Peyer's patch (tissue), 4 donors: ENCODE data around the gene MAGEC2. TPM values are rescaled to one million over a fixed set of nuclear protein-coding genes. Genes with fewer than 3 reads are reported as not detected.

Experiments used
- DNase-seq, 3 donors: peaks; one replicate each; pipeline ENCODE4 v3.0.0-alpha.2; 2017 to 2019
- H3K27ac ChIP-seq, 4 donors: fragments of 200-600 bp; sonication (generic); one replicate each; pipeline ENCODE4 v1.5.1; 2016 to 2019
- H3K27me3 ChIP-seq, 2 donors: fragments of 200-600 bp; sonication (generic); one replicate each; pipeline ENCODE4 v1.5.1; 2019
- H3K36me3 ChIP-seq, 3 donors: fragments of 200-600 bp; sonication (generic); one replicate each; pipeline ENCODE4 v1.5.1; 2016 to 2019
- H3K4me1 ChIP-seq, 4 donors: fragments of 200-600 bp; sonication (generic); one replicate each; pipeline ENCODE4 v1.5.1; 2016 to 2019
- H3K4me3 ChIP-seq, 4 donors: fragments of 200-600 bp; sonication (generic); 1 replicate in 3 of 4; 2 replicates in 1 of 4; pipeline ENCODE4 v1.5.1; 2016 to 2019; ENCODE audit warnings: mild to moderate bottlenecking in 1 of 4
- H3K9me3 ChIP-seq, 4 donors: fragments of 200-600 bp; sonication (generic); one replicate each; pipeline ENCODE4 v1.5.1; 2016 to 2019; ENCODE audit warnings: mild to moderate bottlenecking in 1 of 4
- CTCF ChIP-seq, 6 experiments: fragments of 450-650 bp in 4 of 6; fragments of 200-600 bp in 2 of 6; sonication (generic) in 1 of 6; IDR thresholded peaks; one replicate each; pipeline ENCODE4 v1.5.1; 2017 to 2019; ENCODE audit warnings: antibody characterized with exemption in 6 of 6, mild to moderate bottlenecking in 3 of 6, moderate library complexity in 1 of 6
- POLR2A ChIP-seq, 2 donors: fragments of 450-650 bp; IDR thresholded peaks; one replicate each; pipeline ENCODE4 v1.5.1; 2017; ENCODE audit warnings: antibody characterized with exemption in 2 of 2, mild to moderate bottlenecking in 2 of 2, moderate library complexity in 2 of 2
- total RNA-seq, 4 donors: library from RNA; depleted of rRNA; stranded (reverse); fragments of >200 nt; gene quantifications; one replicate each; pipeline ENCODE4 v1.1.0, GENCODE V29; 2016

The MAGEC2 gene
- not detected for total RNA-seq

GRCh38 chrX:142204522-142205433, at the start of gene MAGEC2:
Gene MAGEC2, minus strand, starts transcription at chrX:142205290. Its CDS starts 1,303 bp downstream, at chrX:142203987.
- Histone ChIP-seq H3K27ac (no peak within 1 kb of the TSS), H3K4me3 (no peak within 1 kb of the TSS), H3K27me3 (no peaks in the 10 kb centered on the region), H3K36me3 (no peaks in the 10 kb centered on the region), H3K4me1 (no peaks in the 10 kb centered on the region), H3K9me3 (no peaks in the 10 kb centered on the region)
- no peak for DNase-seq
- TF ChIP-seq CTCF (IDR thresholded peaks at IDR 0.05) (no peak), POLR2A (IDR thresholded peaks at IDR 0.05) (no peak)

- Histone ChIP-seq H3K4me1 (no peaks in the 10 kb centered on the region), H3K27me3 (no peaks in the 10 kb centered on the region), H3K36me3 (no peaks in the 10 kb centered on the region), H3K27ac (no peak overlapping the region), H3K4me3 (no peak overlapping the region), H3K9me3 (no peaks in the 10 kb centered on the region)
- no peak for DNase-seq
- TF ChIP-seq POLR2A (IDR thresholded peaks at IDR 0.05), result no peak
- no peak for TF ChIP-seq CTCF (IDR thresholded peaks at IDR 0.05)
Observed at GRCh38 chrX:142251680-142252079, 46.6 kb upstream of the MAGEC2 start.

- no peak for DNase-seq
- no peaks in the 10 kb centered on the region for H3K27me3 ChIP-seq
- H3K27ac ChIP-seq, result no peak overlapping the region
- no peaks in the 10 kb centered on the region for H3K9me3 ChIP-seq
- no peaks in the 10 kb centered on the region for H3K4me1 ChIP-seq
- TF ChIP-seq POLR2A (IDR thresholded peaks at IDR 0.05) (no peak), CTCF (IDR thresholded peaks at IDR 0.05) (no peak)
- H3K36me3 ChIP-seq, result no peaks in the 10 kb centered on the region
- no peak overlapping the region for H3K4me3 ChIP-seq
Observed at GRCh38 chrX:142251202-142251601, 46.1 kb upstream of the MAGEC2 start.

- H3K36me3 ChIP-seq, result no peaks in the 10 kb centered on the region
- no peak overlapping the region for H3K27ac ChIP-seq
- H3K9me3 ChIP-seq, result no peaks in the 10 kb centered on the region
- no peaks in the 10 kb centered on the region for H3K4me1 ChIP-seq
- TF ChIP-seq POLR2A (IDR thresholded peaks at IDR 0.05), result no peak
- TF ChIP-seq CTCF (IDR thresholded peaks at IDR 0.05), result no peak
- no peaks in the 10 kb centered on the region for H3K27me3 ChIP-seq
- DNase-seq, result no peak
- H3K4me3 ChIP-seq, result no peak overlapping the region
Observed at GRCh38 chrX:142250502-142250901, 45.4 kb upstream of the MAGEC2 start.

- DNase-seq, result no peak
- Histone ChIP-seq H3K4me1 (no peaks in the 10 kb centered on the region), H3K27me3 (no peaks in the 10 kb centered on the region), H3K9me3 (no peaks in the 10 kb centered on the region), H3K4me3 (no peak overlapping the region), H3K27ac (no peak overlapping the region), H3K36me3 (no peaks in the 10 kb centered on the region)
- TF ChIP-seq CTCF (IDR thresholded peaks at IDR 0.05) (no peak), POLR2A (IDR thresholded peaks at IDR 0.05) (no peak)
Observed at GRCh38 chrX:142249721-142250120, 44.6 kb upstream of the MAGEC2 start.
